Measurements from ENCODE around the gene NT5DC3.

Gene NT5DC3

DNA sequence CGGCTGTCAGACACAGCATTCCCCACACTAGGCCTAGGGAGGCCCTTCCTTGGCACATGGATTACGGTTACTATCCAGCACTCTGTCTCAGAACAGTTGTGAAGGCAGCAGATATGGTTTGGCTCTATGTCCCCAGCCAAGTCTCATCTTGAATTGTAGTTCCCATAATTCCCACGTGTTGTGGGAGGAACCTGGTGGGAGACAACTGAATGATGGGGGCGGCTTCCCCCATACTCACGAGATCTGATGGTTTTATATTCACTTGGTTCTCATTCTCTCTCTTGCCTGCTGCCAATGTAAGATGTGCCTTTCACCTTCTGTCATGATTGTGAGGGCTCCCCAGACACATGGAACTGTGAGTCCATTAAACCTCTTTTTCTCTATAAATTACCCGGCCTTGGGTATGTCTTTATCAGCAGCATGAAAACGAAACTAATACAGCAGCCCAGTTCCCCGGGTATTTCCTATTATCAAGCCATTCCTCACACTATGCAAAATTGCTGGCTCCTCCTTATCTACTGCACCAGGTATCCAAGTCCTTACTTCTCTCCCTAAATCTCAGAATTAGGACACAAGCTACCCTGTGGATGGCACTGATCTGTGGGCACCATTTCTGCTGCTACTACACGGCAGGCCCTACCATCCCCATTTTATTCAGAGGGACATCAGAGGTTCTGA is 33.3 kb downstream of the NT5DC3 start:
- no peak for DNase-seq

DNA sequence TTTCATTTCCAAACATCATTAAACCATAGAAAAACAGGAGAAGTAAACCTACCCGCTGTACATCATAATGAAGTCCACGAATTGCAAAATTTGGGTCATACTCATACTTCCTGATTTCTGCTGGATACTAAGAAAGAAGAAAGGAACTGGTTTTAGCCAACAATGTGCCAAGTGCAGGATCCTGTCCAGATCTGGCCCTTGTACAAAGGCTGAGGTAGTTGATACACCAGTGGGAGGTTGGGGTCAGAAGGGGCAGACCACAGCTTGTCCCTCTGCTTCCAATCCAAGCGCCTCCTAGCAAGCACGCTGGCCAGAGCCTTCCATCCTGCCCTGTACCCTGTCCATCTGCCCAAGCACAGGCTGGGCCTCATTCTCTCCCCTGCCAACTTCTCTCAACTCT is 34.2 kb downstream of the NT5DC3 start:
- no peak for DNase-seq

DNA sequence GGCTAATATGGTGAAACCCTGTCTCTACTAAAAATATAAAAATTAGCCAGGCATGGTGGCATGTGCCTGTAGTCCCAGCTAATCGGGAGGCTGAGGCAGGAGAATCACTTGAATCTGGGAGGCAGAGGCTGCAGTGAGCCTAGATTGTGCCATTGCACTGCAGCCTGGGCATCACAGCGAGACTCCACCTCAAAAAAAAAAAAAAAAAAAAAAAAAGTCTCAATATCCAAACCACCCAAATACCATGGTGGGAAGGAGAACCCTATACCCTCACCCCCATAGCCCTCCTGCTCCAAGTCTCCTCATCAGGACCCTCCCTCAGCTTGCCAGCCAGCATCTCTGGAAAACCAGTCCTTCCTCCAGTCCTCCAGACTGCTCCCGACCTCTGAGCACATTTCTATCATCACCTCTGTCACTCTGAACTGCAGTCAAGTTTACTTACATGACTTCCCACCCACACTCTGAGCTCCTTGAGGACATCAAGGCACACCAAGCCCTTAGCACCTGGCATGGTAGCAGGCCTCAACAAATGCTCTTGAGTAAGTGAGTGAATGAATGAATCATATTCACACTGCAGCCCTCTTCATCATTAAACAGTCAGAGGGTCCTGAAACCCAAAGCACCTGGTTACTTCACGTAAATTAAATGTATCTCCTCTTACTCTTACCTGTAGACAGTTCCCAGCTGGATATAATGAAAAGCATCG is 35.2 kb downstream of the NT5DC3 start:
- DNase-seq: no peak

DNA sequence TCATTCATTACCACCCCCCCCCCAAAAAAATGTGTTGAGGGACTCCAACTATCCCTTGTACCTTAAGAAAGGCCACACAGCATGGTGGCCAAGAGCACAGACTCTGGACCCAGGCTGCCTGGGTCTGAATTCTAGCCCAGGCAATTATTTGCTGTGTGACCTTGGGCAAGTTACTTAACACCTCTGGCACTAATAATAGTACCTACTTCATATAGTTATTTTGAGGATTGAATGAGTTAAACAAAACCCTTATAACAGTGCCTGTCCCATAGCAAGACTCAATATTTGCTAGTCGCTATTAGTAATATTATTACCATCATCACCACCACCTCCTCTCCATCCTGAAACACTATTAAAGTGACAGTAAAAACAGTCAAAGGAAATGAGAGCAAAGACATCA is 37.2 kb downstream of the NT5DC3 start:
- DNase-seq: no peak

DNA sequence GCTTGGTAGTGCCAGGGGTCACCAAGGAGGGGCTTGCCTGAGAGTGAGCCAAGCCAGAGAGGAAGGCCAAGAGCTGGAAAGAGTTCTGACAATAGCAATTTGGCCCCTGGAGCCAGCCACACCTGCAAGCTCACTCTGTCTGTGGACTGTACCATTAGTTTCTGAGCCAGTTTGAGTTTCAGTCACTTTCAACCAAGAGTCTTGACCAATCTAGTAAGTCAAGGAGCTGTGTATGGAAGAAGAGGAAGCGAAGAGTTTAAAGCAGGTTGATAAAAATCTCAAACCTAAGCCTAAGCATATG is 38.5 kb downstream of the NT5DC3 start:
- no peak for DNase-seq

DNA sequence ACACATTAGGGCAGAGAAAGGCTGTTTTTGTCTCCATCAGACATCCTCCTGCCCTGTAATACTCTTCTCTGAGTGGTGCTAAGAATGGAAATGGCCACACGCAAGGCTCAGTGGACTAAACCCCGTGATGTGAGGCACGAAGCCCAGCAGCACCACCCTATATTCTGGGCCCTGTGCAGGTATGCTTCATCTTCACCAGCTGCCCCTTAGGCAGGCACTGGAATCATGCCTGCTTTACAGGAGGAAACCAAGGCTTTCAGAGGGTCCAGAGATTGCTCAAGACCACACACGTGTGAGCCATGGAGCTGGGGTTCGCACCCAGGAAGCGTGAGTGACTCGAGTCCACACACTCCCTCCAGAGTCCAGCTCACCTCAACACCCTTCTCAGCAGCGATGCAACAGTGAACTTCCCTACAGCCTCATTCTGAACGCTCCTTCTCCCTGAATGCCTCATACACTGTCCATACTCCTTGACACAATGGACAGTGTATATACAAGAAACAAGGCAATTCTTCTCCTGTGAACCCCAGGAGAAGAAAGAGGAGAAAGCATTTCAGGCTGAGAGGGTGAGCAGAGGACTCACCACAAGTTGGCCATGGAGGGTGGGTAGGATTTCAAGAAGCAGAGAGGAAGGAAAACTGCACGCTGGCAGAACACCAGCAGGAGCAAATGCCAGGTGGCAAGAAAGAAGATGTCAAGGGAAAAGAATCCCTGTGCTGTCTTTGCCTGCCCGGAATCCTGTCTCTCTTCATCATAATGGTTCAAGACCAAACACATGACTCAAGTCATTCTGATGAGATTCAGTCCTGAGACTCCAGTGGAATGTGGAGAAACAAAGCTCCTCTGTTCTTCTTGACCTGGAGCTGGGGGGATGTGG is 39.1 kb downstream of the NT5DC3 start:
- no peak for DNase-seq

DNA sequence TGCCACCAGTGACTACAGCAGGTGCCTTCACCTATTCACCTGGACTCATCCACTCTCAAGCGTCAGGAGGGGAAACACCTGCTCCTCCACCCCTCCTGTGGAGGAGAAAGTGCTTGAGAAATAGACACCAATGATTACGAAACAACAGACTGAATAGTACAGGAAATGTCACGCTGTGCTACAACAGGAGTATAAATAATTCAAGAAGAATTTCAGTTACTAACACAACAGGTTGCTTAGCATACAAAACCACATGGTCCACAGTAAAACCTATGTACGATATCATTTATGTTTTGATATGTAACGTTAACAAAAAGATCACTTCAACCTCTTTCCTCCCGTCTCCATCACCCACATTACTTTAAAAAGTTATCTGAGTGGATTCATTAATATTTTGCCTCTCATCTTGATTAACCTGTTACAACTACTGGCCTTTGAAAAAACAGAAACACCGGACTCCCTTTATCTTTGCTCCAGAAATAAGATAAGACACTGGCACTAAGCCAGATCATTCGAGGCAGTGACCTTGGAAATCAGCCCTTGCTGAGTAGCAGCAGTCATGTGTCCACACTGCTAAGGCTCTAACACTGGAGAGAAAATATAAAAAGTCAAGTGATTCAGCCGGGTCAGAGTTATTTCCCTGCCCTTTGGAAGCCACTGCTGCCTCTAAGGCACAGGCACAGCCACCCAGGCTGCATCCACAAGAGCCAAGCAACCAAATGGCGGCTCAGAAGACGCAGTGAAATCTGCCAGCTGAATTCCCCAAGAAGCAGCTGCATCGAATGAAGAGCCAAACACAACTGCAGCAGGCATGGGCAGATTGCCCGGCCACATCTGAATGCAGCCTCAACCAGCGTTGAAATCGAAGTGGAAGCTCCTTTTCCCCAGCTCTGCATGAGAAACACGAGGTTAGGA is 40.9 kb downstream of the NT5DC3 start:
- no peak for DNase-seq

DNA sequence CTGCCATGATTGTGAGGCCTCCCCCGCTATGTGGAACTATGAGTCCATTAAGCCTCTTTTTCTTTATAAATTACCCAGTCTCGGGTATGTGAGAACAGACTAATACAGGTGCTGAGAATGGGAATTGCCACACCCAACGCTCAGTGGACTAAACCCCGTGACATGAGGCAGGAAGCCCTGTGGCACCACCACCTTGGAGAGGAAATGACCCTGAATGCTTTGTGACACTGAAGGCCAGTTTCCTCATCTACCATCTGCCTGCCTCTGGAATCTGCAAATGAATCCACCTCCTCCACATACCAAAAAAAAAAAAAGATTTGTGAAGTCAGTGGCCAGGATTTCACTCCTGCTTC is 41.6 kb downstream of the NT5DC3 start:
- no peak for DNase-seq

DNA sequence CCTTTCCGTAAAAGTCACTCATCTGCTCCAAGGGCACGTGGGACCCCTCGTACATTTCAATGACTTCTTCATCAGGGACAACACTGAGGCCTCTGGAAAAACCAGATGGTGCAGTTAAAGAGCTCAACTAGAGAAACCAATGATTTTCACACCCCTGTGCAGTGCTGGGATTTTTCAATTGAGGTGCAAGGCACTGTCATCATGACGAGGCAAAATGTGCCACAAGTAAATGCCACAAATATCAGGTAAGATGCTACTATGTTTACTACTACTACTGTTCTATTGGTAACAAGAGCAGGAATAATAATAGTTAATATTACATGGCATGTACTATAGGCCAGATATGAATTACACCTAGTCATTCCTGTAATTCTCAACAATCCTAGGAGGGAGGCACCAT is 42.4 kb downstream of the NT5DC3 start:
- no peak for DNase-seq

DNA sequence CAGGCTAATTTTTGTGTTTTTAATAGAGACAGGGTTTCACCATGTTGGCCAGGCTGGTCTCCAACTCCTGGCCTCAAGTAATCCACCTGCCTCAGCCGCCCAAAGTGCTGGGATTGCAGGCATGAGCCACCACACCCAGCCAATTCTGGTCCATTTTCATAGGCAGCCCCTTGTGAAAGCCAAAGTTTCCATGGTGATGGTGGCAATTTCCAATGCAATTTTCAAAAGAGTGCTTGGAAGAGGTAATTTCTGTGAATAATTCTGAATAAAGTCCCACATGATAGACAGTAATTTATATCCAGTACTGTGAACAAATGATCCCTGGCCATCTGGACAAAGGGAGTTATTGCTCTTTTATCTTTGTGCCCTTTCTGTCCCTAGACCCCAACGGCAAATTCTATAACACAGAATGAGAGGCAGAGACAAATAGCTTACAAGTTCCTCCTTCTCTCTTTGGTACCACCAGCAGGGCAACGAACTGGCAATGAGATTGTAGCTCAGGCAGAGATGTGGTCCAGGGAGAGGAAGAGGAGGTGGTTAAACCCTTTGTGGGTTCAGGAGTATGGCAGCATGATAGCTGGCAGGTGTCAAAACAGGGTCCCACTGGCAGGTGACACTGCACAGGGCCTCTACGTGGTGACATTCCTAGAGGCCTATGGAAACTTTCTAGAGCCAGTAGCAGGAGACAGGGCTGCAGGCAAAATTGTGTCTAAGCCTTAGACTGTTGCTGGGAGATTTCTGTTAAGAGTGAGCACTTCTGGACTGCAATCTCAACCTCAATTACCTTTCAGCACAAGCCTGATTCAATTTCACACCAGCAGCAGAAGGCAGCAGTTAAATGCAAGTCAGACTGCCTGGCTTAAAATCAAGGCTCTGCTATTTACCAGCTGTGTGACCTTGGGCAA is 46.5 kb downstream of the NT5DC3 start:
- DNase-seq: no peak

DNA sequence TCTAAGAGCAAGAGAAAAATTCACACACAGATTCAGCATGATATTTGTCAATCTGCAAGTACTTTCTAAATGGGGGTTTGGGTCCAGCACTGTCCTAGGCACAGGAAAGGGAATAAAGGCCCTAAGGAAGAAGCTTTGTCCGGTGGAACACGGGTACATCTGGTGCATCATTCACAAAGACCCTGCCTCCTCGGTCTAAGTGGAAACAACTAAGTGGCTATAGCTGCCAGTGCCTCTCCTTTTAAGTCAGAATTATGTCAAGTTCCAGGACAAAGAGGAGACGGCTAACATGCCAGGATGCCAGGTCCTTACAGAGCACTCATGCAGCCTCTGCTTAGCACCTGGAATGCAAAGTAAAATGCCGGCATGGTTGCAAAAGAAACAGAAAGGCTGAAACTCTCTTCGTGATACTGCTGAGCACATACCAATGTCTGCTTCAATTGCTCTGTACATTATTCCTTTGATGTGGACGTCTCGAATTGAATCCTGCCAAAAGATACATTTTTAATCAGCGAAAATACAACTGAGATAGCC is 47.5 kb downstream of the NT5DC3 start:
- no peak for DNase-seq

DNA sequence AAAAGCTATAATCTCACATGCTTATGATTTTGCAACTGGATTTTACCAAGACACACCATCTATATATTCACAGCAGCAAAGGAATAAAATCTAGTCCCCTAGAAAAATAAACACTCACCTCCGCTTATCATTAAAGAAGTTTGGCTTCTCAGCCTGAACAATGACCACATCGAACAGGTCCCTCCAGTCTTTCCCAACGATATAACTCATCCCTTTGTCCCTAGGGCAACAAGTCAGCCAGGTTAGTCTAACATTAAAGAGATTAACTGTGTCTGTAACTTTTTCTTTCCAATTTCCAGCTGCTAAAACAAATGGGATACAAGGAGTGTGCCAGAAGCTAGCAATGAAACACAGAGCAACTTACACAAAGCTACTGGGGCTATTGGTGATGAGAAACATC is 48.0 kb downstream of the NT5DC3 start:
- no peak for DNase-seq

DNA sequence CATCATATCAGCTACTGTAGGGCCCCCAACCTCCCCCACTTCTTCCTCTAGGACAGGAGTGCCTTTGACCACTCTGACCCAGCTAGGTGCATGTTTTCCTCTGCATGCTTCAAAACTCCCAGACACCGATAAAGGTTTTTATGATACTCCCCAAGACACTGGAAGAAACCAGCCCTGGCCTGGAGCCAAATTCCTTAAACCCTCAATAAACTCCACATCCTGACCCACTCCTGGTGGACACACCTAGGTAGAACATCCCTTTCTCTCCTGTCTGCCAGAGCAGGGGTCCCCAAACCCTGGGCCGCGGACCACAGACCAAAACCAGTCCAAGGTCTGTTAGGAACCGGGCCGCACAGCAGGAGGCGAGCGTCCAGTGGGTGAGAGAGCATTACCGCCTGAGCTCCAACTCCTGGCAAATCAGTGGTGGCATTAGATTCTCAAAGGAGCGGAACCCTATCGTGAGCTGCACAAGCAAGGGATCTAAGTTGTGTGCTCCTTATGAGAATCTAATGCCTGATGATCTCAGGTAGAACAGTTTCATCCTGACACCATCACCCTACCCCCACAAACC is 49.6 kb downstream of the NT5DC3 start:
- DNase-seq: no peak

DNA sequence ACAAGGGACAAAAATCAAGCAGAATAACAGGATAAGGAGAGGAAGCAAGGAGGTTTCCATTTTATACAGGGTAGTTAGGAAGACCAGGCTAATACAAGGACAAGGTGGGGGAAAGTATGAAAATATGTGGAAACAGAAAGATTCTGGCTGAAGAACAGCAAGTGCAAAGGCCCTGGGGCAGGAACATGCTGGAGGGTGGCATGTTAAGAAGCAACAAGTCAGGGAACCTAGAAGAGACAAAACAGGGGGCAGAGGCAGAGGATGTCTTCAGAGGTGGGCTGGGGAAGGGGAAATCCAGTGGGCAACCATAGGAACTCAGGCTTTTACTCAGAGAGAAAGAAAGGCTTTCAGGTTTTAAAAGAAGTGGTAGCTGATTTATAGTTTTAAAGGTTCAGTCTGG is 54.8 kb downstream of the NT5DC3 start:
- DNase-seq: no peak

DNA sequence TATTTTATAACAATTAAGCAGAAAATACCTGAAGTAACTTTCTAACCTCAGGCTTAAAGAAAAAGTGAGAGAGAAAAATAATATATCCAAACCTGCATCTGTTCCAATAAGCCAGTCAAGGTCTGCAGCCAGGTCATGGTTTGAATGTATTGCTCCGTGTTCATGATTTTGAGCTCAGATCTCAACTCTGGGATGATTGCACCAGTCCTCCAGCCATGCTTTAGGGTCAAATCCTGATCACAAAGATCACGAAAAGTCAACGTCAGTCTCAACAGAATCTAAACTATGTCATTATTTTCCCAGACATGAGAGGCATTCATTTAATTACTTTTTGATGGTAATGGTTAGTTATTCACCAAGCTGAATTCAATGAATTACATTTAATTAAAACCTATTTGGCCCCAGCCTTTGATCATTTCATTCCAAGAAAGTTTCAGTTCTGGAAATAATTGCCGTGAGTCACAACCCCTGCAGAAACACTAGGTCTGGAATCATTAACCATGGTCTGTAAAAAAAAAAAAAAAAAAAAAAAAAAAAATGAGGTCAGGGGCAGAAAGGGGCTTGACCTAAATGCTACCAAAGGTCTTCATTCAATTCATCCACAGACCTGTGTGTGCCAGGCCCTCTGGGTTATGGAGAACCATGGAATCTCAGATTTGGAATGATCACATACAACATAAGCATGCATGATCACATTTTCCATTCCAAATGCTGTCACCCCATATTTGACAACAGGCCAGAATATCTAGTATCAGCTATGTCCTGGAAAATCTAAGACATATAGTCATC is 55.6 kb downstream of the NT5DC3 start:
- no peak for DNase-seq

DNA sequence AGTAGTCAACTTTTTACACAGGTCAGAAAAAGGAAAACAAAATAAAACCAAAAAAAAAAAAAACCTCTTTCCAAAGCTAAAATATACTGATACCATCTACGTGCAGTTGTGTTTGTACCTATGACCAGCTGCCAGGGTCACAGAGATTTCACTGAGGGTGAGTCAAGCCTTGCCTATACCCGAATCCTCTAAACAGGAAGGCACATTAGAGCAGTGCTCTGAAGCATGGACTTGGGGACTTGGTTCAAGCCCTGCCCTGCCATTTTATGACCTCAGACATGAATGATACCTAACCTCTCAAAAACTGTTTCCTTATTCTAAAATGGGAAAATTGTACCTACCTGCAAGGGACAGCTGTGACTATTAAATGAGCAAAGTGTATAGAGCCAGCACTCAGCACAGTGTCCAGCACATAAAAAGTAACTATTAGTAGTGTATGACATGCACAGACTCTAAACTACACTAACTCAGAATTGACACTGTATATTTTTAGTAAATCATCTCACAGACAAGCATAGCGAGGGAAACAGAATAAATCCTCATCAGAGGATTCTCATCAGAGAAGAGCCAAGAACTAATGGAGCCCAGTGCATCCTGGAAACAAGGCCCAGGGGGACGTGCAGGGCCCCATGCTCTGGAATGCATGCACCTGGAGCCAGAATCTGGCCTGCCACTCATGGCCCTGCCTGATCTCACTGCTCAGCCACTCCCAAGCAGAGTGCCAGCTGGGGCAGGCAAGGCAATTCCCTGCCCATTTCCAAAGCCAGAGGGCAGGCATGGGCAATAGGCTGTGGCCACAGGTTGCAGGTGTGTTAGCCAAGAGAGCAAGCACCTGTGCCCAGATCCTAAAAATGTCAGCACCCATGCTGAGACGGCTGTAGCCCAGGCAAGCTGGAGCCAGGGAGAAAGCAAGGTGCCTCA is 57.0 kb downstream of the NT5DC3 start:
- no peak for DNase-seq

DNA sequence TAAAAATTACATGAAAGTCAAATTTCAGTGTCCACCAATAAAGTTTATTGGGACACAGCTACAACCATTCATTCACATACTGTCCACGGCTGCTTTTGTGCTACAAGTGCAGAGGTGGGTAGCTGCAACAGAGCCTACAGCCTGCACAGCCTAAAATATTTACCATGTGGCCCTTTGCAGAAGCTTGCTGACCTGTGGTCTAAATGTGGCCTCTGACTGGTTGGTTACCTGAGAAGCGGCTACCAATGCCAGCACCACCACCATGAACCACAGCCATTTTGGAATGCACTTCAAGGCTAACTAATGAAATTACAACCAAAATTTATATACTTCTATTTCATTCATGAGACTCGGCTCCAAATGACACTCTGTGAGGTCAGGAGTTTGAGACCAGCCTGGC is 58.6 kb downstream of the NT5DC3 start:
- DNase-seq: no peak

DNA sequence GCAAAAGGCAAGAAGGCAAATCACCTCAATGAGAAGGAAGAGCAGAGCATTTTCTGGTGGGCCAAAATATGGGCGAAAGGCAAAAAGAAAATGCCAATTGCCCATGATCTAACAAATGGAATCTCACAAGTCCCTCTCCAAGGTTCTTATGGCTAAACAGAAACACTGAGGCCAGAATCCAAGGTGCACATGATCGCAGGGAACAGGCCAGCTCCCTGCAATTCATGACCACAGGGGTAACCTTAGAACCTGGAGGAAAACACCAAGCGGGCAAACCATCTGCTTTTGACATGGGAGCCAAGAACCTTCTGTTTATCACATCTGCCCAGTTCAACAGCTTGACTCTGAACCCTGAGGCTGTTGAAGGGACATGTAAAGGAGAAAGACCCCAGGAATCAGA is 60.0 kb downstream of the NT5DC3 start:
- DNase-seq: no peak

DNA sequence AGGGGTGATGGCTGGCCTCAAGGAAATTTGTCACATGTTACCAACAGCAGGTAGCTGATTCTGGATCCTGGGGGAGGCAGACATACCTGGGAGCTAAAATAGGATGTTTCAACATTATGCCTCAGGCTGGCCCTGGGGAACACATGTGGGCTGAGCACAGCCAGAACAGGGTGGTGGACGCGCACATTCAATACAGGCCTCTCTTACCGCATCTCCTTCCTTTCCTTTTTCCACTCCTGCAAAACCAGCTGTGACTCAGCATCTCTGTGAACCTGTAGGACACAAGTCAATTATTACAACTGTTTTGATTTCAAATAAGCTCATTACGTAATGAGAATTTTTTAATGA is 61.0 kb downstream of the NT5DC3 start:
- DNase-seq: no peak

All from activated CD4-positive, alpha-beta T cell treated with anti-CD3 and anti-CD28 coated beads, Interleukin-2, amount 50 U/mL, for 16 hours (primary cell).